ENCODE results near the gene RAX.
"Not testable (repeated sequence)": the region's sequence is repeated elsewhere in the genome, so short reads cannot be mapped to it uniquely, and the experiment has no call there.

The RAX gene

DNA sequence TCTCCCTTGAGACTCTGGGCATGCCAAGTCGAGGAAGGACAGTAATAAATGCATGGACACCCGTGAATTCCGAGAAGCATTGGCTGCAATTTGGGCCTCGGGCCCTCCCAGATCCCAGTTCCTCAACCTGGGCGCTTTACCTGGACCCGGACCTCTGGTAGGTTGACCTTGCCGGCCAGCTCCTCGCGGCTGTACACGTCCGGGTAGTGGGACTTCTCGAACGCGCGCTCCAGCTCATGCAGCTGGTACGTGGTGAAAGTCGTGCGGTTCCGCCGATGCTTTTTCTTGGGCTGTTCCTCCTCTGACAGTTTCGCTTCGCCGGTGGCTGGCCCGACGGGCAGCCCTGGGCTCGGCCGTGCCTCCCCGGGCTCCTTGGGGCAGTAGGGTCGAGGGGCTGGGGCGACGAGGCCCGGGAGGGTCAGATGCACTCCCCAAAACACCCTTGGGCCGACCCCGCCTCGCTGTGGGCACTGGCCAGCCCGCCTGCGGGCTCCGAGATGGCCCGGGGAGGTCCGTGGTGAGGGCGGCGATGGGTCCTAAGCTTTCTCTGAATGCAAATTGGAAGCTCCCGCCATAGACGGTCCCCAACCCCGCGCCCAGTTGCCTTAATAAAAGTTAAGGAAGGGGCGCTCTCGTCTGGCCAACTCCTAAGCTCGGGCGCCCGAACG is 899 bp downstream of the RAX start:
- no peak for DNase-seq (ENCODE audit: low read depth)

DNA sequence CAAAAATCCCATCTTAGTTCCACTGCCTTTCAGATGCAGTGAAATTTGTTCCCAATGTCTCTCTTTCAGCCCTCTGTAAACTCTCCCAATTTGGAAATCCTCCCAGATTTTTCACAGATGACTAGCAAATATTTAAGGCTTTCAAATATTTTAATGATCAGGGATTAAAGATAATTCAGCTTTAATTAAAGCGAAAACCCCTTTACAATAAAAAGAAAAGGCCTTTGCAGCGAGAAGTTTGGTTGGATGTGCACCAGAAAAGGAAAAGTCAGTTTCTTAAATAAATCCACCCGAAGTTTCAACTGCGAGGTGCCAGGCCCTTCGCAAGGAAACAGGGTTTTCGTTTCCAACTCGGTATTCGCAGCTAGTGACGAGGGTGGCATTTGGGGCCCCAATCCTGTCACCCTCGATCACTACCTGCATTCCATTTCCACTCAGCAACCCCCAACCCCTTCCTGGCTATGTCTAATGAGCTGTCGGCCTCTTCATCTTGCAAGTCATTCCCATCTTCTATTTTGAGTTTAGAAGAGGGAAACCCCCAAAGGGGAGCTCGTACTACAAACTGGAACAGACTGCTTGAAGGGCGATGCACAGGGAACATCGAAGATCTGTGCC is 1.5 kb downstream of the RAX start:
- no peak for DNase-seq (ENCODE audit: low read depth)

- no peak for DNase-seq (ENCODE audit: low read depth)
These were observed 2.5 kb downstream of the RAX start for GRCh38 chr18:59270689-59271257.

GRCh38 chr18:59269563-59270119 is 3.6 kb downstream of the RAX start:
- no peak for DNase-seq (ENCODE audit: low read depth)

DNA sequence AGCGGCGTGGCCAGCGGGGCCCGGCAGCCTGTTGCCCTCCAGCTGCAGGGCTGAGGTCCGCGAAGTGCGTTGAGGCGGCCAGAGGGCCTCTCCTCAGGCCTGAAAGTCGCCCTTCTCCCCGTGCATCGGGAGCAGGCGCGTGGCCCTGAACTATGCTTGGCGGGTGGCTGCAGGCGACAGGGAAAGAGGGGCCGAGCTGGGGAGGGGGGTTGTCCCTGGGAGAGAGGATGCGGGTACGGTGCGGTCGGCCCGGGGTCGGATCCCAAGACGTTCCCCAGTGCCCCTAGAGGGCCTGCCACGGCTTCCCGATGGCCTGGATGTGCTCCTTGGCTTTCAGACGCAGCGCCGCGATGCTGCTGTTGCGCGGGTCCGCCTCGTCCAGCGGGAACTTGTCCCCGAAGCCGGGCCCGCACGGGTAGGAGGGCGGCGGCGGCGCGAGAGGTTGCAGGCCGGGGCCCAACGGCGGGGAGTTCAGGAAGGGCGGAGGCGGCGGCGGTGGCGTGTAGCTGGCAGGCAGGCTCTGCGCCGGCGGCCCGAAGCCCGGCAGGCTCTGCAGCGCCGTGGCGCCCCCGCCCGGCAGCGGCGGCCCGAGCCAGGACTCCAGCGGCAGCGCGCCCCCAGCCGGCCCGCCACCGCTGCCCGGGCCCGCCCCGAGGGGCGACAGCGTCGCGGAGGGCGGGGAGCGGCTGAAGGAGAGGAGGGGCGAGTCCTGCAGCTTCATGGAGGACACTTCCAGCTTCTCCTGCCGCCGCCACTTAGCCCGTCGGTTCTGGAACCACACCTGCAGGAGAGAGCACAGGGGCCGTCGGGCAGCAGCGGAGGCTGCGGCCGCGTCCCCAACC is 4.3 kb downstream of the RAX start:
- DNase-seq (ENCODE audit: low read depth): no peak

GRCh38 chr18:59268127-59268720 is 5.0 kb downstream of the RAX start:
- no peak for DNase-seq (ENCODE audit: low read depth)

DNA sequence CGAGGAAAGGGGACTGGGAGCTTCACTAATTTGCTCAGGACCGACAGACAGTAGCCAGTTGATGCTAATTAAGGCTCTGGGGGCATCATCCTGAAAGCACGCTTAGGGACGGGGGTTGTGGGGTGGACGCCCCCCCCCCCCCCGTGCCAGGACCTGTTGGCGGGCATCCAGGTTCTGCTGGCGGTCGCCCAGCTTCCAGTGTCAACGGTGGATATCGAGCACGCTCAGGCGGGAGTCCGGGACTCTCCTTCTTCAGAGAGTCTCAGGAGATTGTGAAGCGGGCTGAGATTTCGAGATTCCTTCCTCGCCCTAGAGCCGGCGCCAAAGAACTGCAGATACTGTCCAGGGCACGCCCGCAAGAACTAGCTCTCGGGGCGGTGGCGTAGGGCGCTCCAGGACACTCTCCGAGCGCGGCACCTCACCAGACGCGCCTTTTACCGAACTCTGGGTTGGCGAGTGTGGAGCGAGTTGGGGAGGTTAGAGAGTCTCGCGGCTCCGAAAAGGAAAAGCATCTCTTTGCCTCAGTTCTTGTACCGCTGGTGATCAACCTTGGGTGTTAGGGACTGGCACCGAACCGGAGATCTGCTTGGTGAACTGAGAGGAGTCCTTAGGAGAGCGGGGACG is 5.6 kb downstream of the RAX start:
- DNase-seq (ENCODE audit: low read depth): no peak

DNA sequence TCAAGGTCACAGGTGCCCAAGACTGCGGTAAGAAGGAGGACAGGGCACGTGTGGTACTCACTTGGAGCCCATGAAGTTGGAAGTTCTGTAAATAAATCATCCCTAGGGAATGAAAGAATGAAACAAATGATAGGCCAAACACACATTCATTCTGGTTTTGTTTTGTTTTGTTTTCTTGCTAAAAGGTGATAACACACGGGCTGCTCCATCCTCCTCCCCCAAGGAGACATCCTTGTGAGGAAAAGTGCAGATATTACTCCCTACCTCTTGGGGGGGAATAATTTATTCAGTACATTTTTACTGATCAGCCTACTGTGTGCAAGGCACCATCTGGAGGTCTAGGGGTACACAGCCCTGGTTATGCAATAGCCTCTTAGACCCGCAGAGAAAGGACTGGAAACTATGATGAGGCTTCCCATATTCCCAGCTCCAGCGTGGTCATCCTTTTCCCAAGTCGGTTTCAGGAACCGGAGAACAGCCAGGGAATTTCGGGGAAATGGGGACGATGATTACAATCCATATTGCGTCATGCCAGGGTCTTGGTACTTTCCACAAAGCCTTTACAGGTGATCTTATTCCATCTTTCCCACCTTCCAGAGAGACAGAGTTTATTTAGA is 6.3 kb downstream of the RAX start:
- no peak for DNase-seq (ENCODE audit: low read depth)

DNA sequence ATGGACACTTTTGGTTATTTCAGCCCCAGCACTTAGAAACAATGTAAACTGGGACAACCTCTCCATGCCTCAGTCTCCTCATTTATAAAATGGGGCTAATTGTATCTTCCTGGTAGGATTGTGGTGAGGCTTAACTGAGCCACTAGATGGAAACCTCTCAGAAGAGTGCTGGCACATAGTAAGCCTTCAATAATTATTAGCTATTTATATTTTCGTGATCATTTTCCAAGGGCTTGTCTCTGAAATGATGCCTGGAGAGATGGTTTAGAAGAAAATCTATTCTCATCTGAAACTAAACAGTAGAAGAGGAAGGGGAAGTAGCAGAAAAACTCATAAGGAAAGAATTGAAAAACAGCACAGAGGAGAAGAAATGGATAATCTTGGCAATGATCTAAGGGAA is 6.8 kb downstream of the RAX start:
- no peak for DNase-seq (ENCODE audit: low read depth)

DNA sequence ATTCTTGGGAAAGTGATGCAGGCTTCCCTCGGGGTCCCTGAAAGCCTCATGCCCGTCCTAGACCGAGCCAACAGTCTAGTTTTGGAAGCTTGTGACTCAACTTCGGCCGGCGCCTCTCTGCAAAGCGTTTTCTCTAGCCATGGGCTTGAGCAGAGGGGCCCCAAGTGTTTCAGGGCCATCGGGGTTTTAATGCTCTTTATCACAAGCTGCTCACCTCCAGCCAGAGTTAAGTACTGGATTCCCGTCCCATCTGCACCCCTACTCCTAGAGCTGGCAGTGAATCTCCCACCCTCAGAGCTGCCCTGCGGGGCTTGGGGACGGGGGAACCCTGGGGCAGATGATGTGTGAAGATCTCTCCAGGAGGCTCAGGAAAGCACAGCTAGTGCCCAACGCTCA is 7.3 kb downstream of the RAX start:
- no peak for DNase-seq (ENCODE audit: low read depth)

DNA sequence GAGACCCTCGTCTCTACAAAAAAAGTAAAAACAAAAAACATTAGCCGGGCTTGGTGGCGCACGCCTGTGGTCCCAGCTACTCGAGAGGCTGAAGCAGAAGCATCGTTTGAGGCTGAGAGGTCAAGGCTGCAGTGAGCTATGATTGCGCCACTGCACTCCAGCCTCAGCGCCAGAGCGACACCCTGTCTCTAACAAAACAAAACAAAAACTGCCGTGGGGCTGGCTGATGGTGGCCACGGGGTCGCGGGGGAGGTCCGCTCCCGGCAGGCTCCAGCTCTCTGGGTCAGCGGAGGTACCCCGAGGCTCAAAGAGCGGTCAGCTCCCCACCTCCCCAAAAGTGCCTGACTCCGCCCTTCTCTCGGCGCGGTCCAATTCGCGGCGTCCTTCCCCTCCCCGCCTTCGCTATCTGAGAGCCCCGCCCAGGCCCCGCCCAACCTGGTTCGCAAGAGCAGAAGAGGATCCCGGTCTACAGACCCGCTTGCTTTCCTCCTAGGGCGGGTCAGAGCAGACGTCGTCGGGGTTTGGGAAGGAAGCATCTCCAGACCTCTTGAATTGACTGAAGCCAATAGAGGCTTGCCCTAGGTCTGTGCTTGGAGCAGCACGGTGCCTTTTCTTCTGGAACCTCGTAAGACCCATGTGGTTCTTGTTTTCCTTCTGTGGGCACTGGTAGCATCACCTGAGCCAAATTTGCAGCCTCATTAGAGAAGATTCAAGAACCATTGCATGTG is 7.8 kb downstream of the RAX start:
- DNase-seq (ENCODE audit: low read depth): no peak

DNA sequence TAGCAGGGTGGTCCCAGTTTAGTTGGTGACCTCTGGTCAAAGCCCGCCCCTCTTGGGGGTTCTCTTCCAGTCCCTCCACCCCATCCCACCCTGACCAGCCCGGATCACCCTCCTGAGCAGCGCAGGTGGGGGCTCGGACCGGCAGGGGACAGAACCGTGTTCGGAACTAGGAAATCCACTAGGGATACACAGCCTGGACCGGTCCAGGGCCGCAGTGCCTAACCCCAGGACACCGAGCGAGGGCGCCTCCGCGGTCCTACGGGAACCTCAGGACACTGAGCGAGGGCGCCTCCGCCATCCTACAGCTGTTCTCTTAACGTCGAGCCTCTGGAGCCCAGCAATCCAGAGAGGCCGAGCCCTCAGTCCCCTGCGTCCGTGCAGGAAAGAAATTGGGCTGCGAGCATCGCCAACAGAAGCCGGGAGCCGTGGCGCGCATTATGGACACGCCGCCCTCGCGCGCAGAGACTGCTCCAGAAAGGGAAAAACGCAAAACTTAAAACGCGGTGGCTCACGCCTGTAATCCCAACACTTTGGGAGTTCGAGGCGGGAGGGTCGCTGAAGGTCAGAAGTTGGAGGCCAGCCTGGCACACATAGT is 8.5 kb downstream of the RAX start:
- DNase-seq (ENCODE audit: low read depth): no peak

DNA sequence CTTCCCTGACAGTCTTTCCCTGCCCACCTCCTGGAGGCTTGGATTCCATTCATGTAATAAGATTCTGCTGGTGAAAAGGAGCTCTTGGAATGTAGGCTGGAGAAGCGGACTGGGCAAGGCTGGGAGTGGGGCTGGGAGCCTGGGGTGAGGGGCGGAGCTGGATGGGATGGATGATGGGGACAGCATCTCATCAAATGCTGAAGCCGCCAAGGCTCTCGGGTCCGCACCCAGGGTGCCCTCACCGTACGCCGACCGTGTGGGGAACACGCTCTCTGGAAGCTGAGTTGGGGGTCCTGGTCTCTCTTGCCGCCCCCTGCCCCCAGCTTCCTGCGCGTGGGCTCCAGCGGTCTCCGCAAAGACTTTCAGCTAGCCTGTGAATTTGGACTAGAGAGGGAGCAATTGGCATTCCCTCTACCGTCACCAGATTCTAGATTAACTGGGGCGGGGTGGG is 9.1 kb downstream of the RAX start:
- no peak for DNase-seq (ENCODE audit: low read depth)

- no peak for DNase-seq (ENCODE audit: low read depth)
These were observed 9.6 kb downstream of the RAX start for GRCh38 chr18:59263661-59264060.

DNA sequence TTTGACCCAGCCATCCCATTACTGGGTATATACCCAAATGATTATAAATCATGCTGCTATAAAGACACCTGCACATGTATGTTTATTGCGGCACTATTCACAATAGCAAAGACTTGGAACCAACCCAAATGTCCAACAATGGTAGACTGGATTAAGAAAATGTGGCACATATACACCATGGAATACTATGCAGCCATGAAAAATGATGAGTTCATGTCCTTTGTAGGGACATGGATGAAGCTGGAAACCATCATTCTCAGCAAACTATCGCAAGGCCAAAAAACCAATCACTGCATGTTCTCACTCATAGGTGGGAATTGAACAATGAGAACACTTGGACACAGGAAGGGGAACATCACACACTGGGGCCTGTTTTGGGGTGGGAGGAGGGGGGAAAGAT is 11.0 kb downstream of the RAX start:
- DNase-seq (ENCODE audit: low read depth): not testable (repeated sequence)

GRCh38 chr18:59261842-59262241 is 11.4 kb downstream of the RAX start:
- not testable (repeated sequence) for DNase-seq (ENCODE audit: low read depth)

- DNase-seq (ENCODE audit: low read depth): not testable (repeated sequence)
These were observed 17.8 kb downstream of the RAX start for GRCh38 chr18:59255491-59255890.

GRCh38 chr18:59249199-59249774 is 24.0 kb downstream of the RAX start:
- no peak for DNase-seq (ENCODE audit: low read depth)

- DNase-seq (ENCODE audit: low read depth): no peak
These were observed 26.5 kb downstream of the RAX start for GRCh38 chr18:59246796-59247195.

GRCh38 chr18:59242906-59243305 is 30.3 kb downstream of the RAX start:
- no peak for DNase-seq (ENCODE audit: low read depth)

Data from activated T-helper 1 cell treated with Interleukin-2 at 50 U/mL for 16 hours (primary cell).